ENCODE data around the gene RHBDL2. TPM values are rescaled to one million over a fixed set of nuclear protein-coding genes. Genes with fewer than 3 reads are reported as not detected.

Gene RHBDL2
- total RNA-seq, 1 experiment from 2014 or later: not detected

- intact Hi-C loops (cut with micrococcal nuclease): no loop called here
- CTCF ChIA-PET: no interaction called here
- BruUV-seq (replicated peaks): no TSS peak
Measured at GRCh38 chr1:38917772-38918171, 23.9 kb downstream of the RHBDL2 start.

More at GRCh38 chr1:38917772-38918171, 23.9 kb downstream of the RHBDL2 start:
- Histone ChIP-seq H3K9me3 (ENCODE audit: control insufficient read depth in 1 of 2, insufficient read depth in 1 of 2, low read depth in 1 of 2, low read length in 2 of 2) (no peaks in the 10 kb centered on the region), H3K4me2 (ENCODE audit: low read length) (no peak overlapping the region), H3K27me3 (ENCODE audit: insufficient read depth, low read length) (no peaks in the 10 kb centered on the region), H3K9me2 (ENCODE audit: insufficient read depth) (no peaks in the 10 kb centered on the region), H3K79me2 (ENCODE audit: insufficient read depth, low read length) (no peaks in the 10 kb centered on the region), H3K27ac (ENCODE audit: low read depth, low read length) (no peak overlapping the region), H3K9ac (ENCODE audit: low read length) (no peak overlapping the region), H3K36me3 (ENCODE audit: control insufficient read depth in 1 of 2, insufficient read depth in 2 of 2, low read length in 2 of 2) (no peaks in the 10 kb centered on the region), H3K4me1 (ENCODE audit: control insufficient read depth in 1 of 2, insufficient read depth in 2 of 2, low read length in 2 of 2) (no peaks in the 10 kb centered on the region), H2AFZ (ENCODE audit: low read depth, low read length, poor library complexity, severe bottlenecking) (no peak overlapping the region), H4K20me1 (ENCODE audit: insufficient read depth) (no peaks in the 10 kb centered on the region), H3K4me3 (replicated peaks in 1 of 2; ENCODE audit: low read depth in 1 of 2, low read length in 2 of 2) (no peak overlapping the region)
- no peak for ATAC-seq
- ChIA-PET POLR2A (no interaction called here), RAD21 (ENCODE audit: low non-redundant PET in 1 of 2, low total read pairs in 2 of 2, uncharacterized antibody in 2 of 2, unreplicated experiment in 2 of 2) (no interaction called here)
- TF ChIP-seq POLR2A (IDR thresholded peaks at IDR 0.05; ENCODE audit: borderline replicate concordance, extremely low read depth, insufficient read depth, insufficient read length) (no peak), POLR2AphosphoS5 (IDR thresholded peaks at IDR 0.05; ENCODE audit: low read depth, low read length) (no peak), FOSL1 (IDR thresholded peaks at IDR 0.05; ENCODE audit: low read depth) (no peak), SIN3A (IDR thresholded peaks at IDR 0.05; ENCODE audit: low read depth) (no peak), CTCF (IDR thresholded peaks at IDR 0.05 in 2 of 3, conservative IDR thresholded peaks at IDR 0.05 in 1 of 3; ENCODE audit: borderline replicate concordance in 1 of 3, insufficient read depth in 1 of 3, low read depth in 2 of 3, low read length in 2 of 3) (no peak), CEBPB (IDR thresholded peaks at IDR 0.05; ENCODE audit: low read depth) (no peak), ELF1 (IDR thresholded peaks at IDR 0.05; ENCODE audit: borderline replicate concordance, low read depth) (no peak), SP1 (IDR thresholded peaks at IDR 0.05; ENCODE audit: low read depth) (no peak), TCF7L2 (IDR thresholded peaks at IDR 0.05; ENCODE audit: borderline replicate concordance, extremely low read depth, insufficient read depth, insufficient read length) (no peak), MAX (IDR thresholded peaks at IDR 0.05) (no peak), JUND (IDR thresholded peaks at IDR 0.05) (no peak), EZH2phosphoT487 (IDR thresholded peaks at IDR 0.05; ENCODE audit: borderline replicate concordance) (no peak), EZH2 (IDR thresholded peaks at IDR 0.05) (no peak), RAD21 (IDR thresholded peaks at IDR 0.05; ENCODE audit: low read depth) (no peak)
- TF ChIP-seq, protein P1, sequence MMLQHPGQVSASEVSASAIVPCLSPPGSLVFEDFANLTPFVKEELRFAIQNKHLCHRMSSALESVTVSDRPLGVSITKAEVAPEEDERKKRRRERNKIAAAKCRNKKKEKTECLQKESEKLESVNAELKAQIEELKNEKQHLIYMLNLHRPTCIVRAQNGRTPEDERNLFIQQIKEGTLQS (IDR thresholded peaks at IDR 0.05): no peak
- no peak for DNase-seq (ENCODE audit: low read depth, low spot score)
